HEK293 (cell line): ENCODE measurements around the gene PLAC1.

Experiments
- CTCF ChIA-PET: fragments of 350-600 bp; formaldehyde crosslinking; extraction: SDS; loops from one replicate; lab custom pipeline; 2021; ENCODE audit warnings: antibody characterized with exemption; lab: Yijun Ruan, JAX
- POLR2A ChIA-PET: fragments of 300-600 bp; formaldehyde crosslinking; extraction: SDS; loops from one replicate; lab custom pipeline; 2020; ENCODE audit warnings: antibody characterized with exemption, inconsistent platforms; lab: Yijun Ruan, JAX
- H3K27ac ChIP-seq: fragments of 200-500 bp; sonication (Bioruptor generic); 2 replicates; pipeline ENCODE4 v1.5.1; 2014; ENCODE audit warnings: low read depth, low read length, control low read depth, inconsistent platforms; ENCODE audit errors: extremely low read depth
- H3K36me3 ChIP-seq, 2 experiments: fragments of 200-500 bp in 1 of 2; sonication (Bioruptor generic) in 1 of 2; 1 replicate in 1 of 2; 2 replicates in 1 of 2; pipeline ENCODE4 v1.5.1; 2014 to 2017; ENCODE audit warnings: inconsistent platforms in 2 of 2, low read length in 2 of 2; ENCODE audit not compliant: control insufficient read depth in 2 of 2, insufficient read depth in 1 of 2
- H3K4me1 ChIP-seq: fragments of 200-500 bp; sonication (Bioruptor generic); 2 replicates; pipeline ENCODE4 v1.5.1; 2014; ENCODE audit warnings: mild to moderate bottlenecking, low read length, inconsistent platforms; ENCODE audit not compliant: control insufficient read depth, insufficient read depth
- H3K4me3 ChIP-seq: 2 replicates; pipeline ENCODE4 v1.5.1; 2011; ENCODE audit warnings: low read depth, mild to moderate bottlenecking, control low read depth, low read length, moderate library complexity
- H3K9me3 ChIP-seq: fragments of 200-500 bp; sonication (Bioruptor generic); 2 replicates; pipeline ENCODE4 v1.5.1; 2014; ENCODE audit warnings: low read depth, low read length, inconsistent platforms; ENCODE audit not compliant: control insufficient read depth, insufficient read depth
- BCL11A ChIP-seq: fragments of 450-650 bp; formaldehyde crosslinking; IDR thresholded peaks from 2 replicates; pipeline ENCODE4 v1.5.1; 2016; ENCODE audit warnings: low read depth, missing biosample characterization, missing genetic modification characterization
- GLI2 ChIP-seq: fragments of 450-650 bp; formaldehyde crosslinking; IDR thresholded peaks from 2 replicates; pipeline ENCODE4; 2017; ENCODE audit warnings: missing biosample characterization, missing genetic modification characterization, low read depth, borderline replicate concordance
- HOXA7 ChIP-seq: sonication (generic); formaldehyde crosslinking; IDR thresholded peaks from 2 replicates; pipeline ENCODE4 v1.8.1; 2022; ENCODE audit warnings: missing genetic modification reagents, borderline replicate concordance
- INSM2 ChIP-seq: fragments of 450-650 bp; formaldehyde crosslinking; IDR thresholded peaks from 2 replicates; pipeline ENCODE4 v1.5.1; 2016; ENCODE audit warnings: missing biosample characterization, missing genetic modification characterization
- MEIS1 ChIP-seq: sonication (generic); formaldehyde crosslinking; IDR thresholded peaks from 2 replicates; pipeline ENCODE4 v1.8.1; 2022; ENCODE audit warnings: missing genetic modification reagents, mild to moderate bottlenecking, borderline replicate concordance
- PRDM10 ChIP-seq: fragments of 450-650 bp; formaldehyde crosslinking; IDR thresholded peaks from 2 replicates; pipeline ENCODE4 v1.5.1; 2016; ENCODE audit warnings: missing biosample characterization, missing genetic modification characterization
- ZEB2 ChIP-seq: fragments of 450-650 bp; formaldehyde crosslinking; IDR thresholded peaks from 2 replicates; pipeline ENCODE4 v1.5.1; 2016; ENCODE audit warnings: missing biosample characterization, missing genetic modification characterization
- ZFHX2 ChIP-seq: fragments of 450-650 bp; formaldehyde crosslinking; conservative IDR thresholded peaks from 2 replicates; pipeline ENCODE4 v1.5.1; 2016; ENCODE audit warnings: missing biosample characterization, missing genetic modification characterization
- ZFP37 ChIP-seq: fragments of 450-650 bp; formaldehyde crosslinking; IDR thresholded peaks from 2 replicates; pipeline ENCODE4 v1.5.1; 2016; ENCODE audit warnings: missing biosample characterization, missing genetic modification characterization
- ZNF202 ChIP-seq: fragments of 450-650 bp; formaldehyde crosslinking; IDR thresholded peaks from 2 replicates; pipeline ENCODE4 v1.5.1; 2016; ENCODE audit warnings: missing biosample characterization, missing genetic modification characterization, borderline replicate concordance
- ZNF24 ChIP-seq: fragments of 450-650 bp; formaldehyde crosslinking; IDR thresholded peaks from 2 replicates; pipeline ENCODE4 v1.5.1; 2016; ENCODE audit warnings: missing biosample characterization, missing genetic modification characterization
- ZNF266 ChIP-seq: fragments of 450-650 bp; formaldehyde crosslinking; IDR thresholded peaks from 2 replicates; pipeline ENCODE4 v1.5.1; 2016; ENCODE audit warnings: missing biosample characterization, missing genetic modification characterization, low read depth
- ZNF335 ChIP-seq: fragments of 450-650 bp; formaldehyde crosslinking; conservative IDR thresholded peaks from 2 replicates; pipeline ENCODE4 v1.5.1; 2016; ENCODE audit warnings: missing biosample characterization, missing genetic modification characterization
- ZNF394 ChIP-seq: fragments of 450-650 bp; formaldehyde crosslinking; IDR thresholded peaks from 2 replicates; pipeline ENCODE4 v1.5.1; 2016; ENCODE audit warnings: missing biosample characterization, missing genetic modification characterization, mild to moderate bottlenecking, moderate library complexity, borderline replicate concordance
- ZNF433 ChIP-seq: fragments of 450-650 bp; formaldehyde crosslinking; IDR thresholded peaks from 2 replicates; pipeline ENCODE4 v1.5.1; 2016; ENCODE audit warnings: missing biosample characterization, missing genetic modification characterization, low read depth
- ZNF473 ChIP-seq: fragments of 450-650 bp; formaldehyde crosslinking; IDR thresholded peaks from 2 replicates; pipeline ENCODE4 v1.5.1; 2017; ENCODE audit warnings: missing biosample characterization, missing genetic modification characterization
- ZNF48 ChIP-seq: fragments of 450-650 bp; formaldehyde crosslinking; IDR thresholded peaks from 2 replicates; pipeline ENCODE4 v1.5.1; 2016; ENCODE audit warnings: missing biosample characterization, missing genetic modification characterization
- ZNF510 ChIP-seq: fragments of 450-650 bp; formaldehyde crosslinking; IDR thresholded peaks from 2 replicates; pipeline ENCODE4 v1.5.1; 2018; ENCODE audit warnings: mild to moderate bottlenecking, missing genetic modification characterization, missing biosample characterization; ENCODE audit not compliant: insufficient replicate concordance
- ZNF514 ChIP-seq: fragments of 450-650 bp; formaldehyde crosslinking; IDR thresholded peaks from 2 replicates; pipeline ENCODE4 v1.5.1; 2016; ENCODE audit warnings: missing biosample characterization, missing genetic modification characterization
- ZNF558 ChIP-seq: fragments of 450-650 bp; formaldehyde crosslinking; IDR thresholded peaks from 2 replicates; pipeline ENCODE4 v1.5.1; 2016; ENCODE audit warnings: missing biosample characterization, missing genetic modification characterization
- ZNF623 ChIP-seq: fragments of 450-650 bp; formaldehyde crosslinking; IDR thresholded peaks from 2 replicates; pipeline ENCODE4 v1.5.1; 2016; ENCODE audit warnings: missing biosample characterization, missing genetic modification characterization
- ZNF629 ChIP-seq: fragments of 450-650 bp; formaldehyde crosslinking; IDR thresholded peaks from 2 replicates; pipeline ENCODE4 v1.5.1; 2017; ENCODE audit warnings: missing biosample characterization, missing genetic modification characterization
- ZNF660 ChIP-seq: fragments of 450-650 bp; IDR thresholded peaks from 2 replicates; pipeline ENCODE4 v1.5.1; 2018; ENCODE audit warnings: missing biosample characterization, mild to moderate bottlenecking, missing genetic modification characterization
- ZNF677 ChIP-seq: fragments of 450-650 bp; IDR thresholded peaks from 2 replicates; pipeline ENCODE4 v1.5.0; 2018; ENCODE audit warnings: missing biosample characterization, mild to moderate bottlenecking, missing genetic modification characterization, moderate library complexity
- TF ChIP-seq, protein P1 (sequence below): fragments of 450-650 bp; formaldehyde crosslinking; IDR thresholded peaks from 2 replicates; pipeline ENCODE4 v1.5.1; 2016; ENCODE audit warnings: missing biosample characterization, missing genetic modification characterization
- TF ChIP-seq, protein P2 (sequence below): fragments of 450-650 bp; formaldehyde crosslinking; IDR thresholded peaks from 2 replicates; pipeline ENCODE4 v1.5.1; 2016; ENCODE audit warnings: missing biosample characterization, missing genetic modification characterization, borderline replicate concordance

The PLAC1 gene

DNA sequence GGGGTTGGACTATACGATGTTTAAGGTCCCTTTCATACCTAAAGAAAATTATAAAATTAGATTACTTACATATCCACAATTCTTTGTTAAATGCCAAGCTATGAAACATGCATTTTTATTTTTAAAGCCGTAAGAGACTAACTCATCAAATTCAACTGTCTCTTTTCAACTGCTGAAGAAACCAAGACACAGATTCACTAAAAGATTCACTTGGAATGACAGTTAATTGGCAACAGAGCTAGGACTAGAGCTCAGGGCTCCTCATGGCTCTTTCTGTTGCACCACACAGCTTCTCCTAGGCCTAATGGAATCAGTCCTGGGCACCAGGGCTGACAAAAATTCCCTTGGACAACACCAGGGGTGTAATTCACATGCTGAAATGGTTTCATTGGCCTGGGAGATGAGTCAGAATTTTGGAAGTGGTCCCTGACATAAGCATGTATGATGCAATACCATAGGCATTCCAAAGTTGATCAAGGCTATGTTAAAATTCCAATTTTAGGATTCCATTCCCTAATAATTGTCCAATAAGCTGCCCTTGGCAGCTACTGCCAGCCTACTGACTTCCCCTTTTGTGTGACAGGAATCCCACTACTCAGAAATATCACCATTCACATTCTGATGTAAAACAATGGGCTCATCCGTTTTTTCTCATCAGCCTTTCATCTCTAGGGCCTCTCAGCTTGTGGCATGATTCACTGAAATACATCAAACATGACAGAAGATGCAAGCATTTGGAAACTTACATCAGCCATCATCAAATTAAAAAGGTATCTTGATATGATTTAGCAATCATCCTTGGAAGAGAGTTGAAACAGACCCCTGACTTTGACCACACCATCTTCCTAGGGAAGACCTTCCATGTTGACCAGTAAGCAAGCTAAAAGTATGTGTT is 54.2 kb downstream of the PLAC1 start:
- ChIA-PET POLR2A (no interaction called here), CTCF (interaction anchor here (0.6 to 1.5 kb wide), 6 partner anchors 20 to 582 kb away, joined by 3 to 6 read pairs (median 3); no protein-coding TSS in a partner anchor)
- no peak overlapping the region for H3K4me3 ChIP-seq
- no peaks in the 10 kb centered on the region for H3K4me1 ChIP-seq
- no peaks in the 10 kb centered on the region for H3K9me3 ChIP-seq
- peak overlapping the region; percentile 44 for H3K27ac ChIP-seq
- no peaks in the 10 kb centered on the region for H3K36me3 ChIP-seq
- TF ChIP-seq ZNF623 (tag by site-specific recombination) (0 out of 2 replicates have a peak, but pooled peaks have one; percentile 10), ZNF335 (peak; percentile 29; the same call in 1 of the 2 replicates), GLI2 (tag by site-specific recombination) (no peak), ZNF677 (tag by site-specific recombination) (no peak), ZNF510 (tag by site-specific recombination) (no peak), ZFHX2 (tag by site-specific recombination) (no peak), ZNF24 (peak; percentile 76), ZNF629 (peak; percentile 80), ZNF514 (no peak), ZNF394 (peak; percentile 42; the same call in 1 of the 2 replicates), ZNF266 (tag by site-specific recombination) (no peak), PRDM10 (tag by site-specific recombination) (peak; percentile 93), MEIS1 (no peak), ZFP37 (tag by site-specific recombination) (peak; percentile 41; the same call in 1 of the 2 replicates), HOXA7 (no peak), ZNF660 (peak; percentile 84; the same call in 1 of the 2 replicates), INSM2 (peak; percentile 88), BCL11A (no peak), ZNF202 (tag by site-specific recombination) (no peak), ZEB2 (peak; percentile 80), ZNF473 (tag by site-specific recombination) (no peak), ZNF558 (tag by site-specific recombination) (peak; percentile 80; the same call in 1 of the 2 replicates), ZNF433 (0 out of 2 replicates have a peak, but pooled peaks have one; percentile 3), ZNF48 (tag by site-specific recombination) (no peak)
- TF ChIP-seq, protein P1, sequence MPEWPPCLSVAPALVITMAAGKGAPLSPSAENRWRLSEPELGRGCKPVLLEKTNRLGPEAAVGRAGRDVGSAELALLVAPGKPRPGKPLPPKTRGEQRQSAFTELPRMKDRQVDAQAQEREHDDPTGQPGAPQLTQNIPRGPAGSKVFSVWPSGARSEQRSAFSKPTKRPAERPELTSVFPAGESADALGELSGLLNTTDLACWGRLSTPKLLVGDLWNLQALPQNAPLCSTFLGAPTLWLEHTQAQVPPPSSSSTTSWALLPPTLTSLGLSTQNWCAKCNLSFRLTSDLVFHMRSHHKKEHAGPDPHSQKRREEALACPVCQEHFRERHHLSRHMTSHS (tag by site-specific recombination), result no peak
- TF ChIP-seq, protein P2, sequence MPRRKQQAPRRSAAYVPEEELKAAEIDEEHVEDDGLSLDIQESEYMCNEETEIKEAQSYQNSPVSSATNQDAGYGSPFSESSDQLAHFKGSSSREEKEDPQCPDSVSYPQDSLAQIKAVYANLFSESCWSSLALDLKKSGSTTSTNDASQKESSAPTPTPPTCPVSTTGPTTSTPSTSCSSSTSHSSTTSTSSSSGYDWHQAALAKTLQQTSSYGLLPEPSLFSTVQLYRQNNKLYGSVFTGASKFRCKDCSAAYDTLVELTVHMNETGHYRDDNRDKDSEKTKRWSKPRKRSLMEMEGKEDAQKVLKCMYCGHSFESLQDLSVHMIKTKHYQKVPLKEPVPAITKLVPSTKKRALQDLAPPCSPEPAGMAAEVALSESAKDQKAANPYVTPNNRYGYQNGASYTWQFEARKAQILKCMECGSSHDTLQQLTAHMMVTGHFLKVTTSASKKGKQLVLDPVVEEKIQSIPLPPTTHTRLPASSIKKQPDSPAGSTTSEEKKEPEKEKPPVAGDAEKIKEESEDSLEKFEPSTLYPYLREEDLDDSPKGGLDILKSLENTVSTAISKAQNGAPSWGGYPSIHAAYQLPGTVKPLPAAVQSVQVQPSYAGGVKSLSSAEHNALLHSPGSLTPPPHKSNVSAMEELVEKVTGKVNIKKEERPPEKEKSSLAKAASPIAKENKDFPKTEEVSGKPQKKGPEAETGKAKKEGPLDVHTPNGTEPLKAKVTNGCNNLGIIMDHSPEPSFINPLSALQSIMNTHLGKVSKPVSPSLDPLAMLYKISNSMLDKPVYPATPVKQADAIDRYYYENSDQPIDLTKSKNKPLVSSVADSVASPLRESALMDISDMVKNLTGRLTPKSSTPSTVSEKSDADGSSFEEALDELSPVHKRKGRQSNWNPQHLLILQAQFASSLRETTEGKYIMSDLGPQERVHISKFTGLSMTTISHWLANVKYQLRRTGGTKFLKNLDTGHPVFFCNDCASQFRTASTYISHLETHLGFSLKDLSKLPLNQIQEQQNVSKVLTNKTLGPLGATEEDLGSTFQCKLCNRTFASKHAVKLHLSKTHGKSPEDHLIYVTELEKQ (tag by site-specific recombination), result peak; percentile 49; the same call in 1 of the 2 replicates
